GM12874 (cell line): ENCODE data around the gene PPP6R3.

Source experiments
- CTCF ChIP-seq: IDR thresholded peaks from 2 replicates; pipeline ENCODE4 v1.5.1; 2011; ENCODE audit warnings: low read depth, mild to moderate bottlenecking, control low read depth, low read length, moderate library complexity; ENCODE audit not compliant: insufficient read depth

The PPP6R3 gene

GRCh38 chr11:68546555-68546954, 86.0 kb downstream of the PPP6R3 start:
- TF ChIP-seq CTCF = no peak

- no peak for TF ChIP-seq CTCF
Measured at GRCh38 chr11:68549789-68550484, 89.4 kb downstream of the PPP6R3 start.

GRCh38 chr11:68550485-68550817, 89.9 kb downstream of the PPP6R3 start:
- TF ChIP-seq CTCF = no peak

GRCh38 chr11:68551223-68551622, 90.7 kb downstream of the PPP6R3 start:
- TF ChIP-seq CTCF = no peak

- TF ChIP-seq CTCF = no peak
Measured at GRCh38 chr11:68551777-68552176, 91.2 kb downstream of the PPP6R3 start.

GRCh38 chr11:68552542-68552941, 92.0 kb downstream of the PPP6R3 start:
- TF ChIP-seq CTCF = no peak

- TF ChIP-seq CTCF = no peak
Measured at GRCh38 chr11:68560216-68560615, 99.7 kb downstream of the PPP6R3 start.
